Measurements from ENCODE around the gene MSMB. TPM values are rescaled to one million over a fixed set of nuclear protein-coding genes. Genes with fewer than 3 reads are reported as not detected.
A peak's percentile ranks its signal among the peaks of the same experiment; 100 is the strongest.
"Not testable (repeated sequence)": the region's sequence is repeated elsewhere in the genome, so short reads cannot be mapped to it uniquely, and the experiment has no call there.

MSMB gene
- total RNA-seq, 2 experiments from 2014 or later: not detected

DNA sequence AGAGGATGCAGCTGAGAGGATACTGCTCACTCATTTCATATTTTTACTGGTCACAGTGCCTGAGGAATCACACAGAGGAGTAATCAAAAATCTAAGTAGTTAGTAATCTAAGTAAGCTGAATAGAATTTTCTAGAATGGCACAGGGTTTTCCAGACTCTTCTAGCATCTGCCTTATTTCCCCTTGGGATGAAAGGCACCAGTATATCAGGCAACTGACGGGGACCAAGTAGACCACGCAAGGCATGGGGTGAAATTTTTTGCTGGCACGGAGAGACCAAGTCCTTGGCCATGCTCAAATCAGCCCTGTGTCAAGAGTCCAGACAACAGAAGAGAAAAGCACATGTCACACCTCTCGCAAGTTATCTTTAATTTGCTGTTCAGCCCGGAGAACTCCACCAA, 29.9 kb downstream of the MSMB start:
- Mint-ChIP-seq H3K36me3 (peaks cover 21% of the 10 kb centered on the region), H3K27ac (no peak overlapping the region), H3K4me3 (no peak overlapping the region), H3K4me1 (peaks cover 47% of the 10 kb centered on the region), H3K27me3 (no peaks in the 10 kb centered on the region), H3K9me3 (no peaks in the 10 kb centered on the region)
- DNase-seq: no peak

DNA sequence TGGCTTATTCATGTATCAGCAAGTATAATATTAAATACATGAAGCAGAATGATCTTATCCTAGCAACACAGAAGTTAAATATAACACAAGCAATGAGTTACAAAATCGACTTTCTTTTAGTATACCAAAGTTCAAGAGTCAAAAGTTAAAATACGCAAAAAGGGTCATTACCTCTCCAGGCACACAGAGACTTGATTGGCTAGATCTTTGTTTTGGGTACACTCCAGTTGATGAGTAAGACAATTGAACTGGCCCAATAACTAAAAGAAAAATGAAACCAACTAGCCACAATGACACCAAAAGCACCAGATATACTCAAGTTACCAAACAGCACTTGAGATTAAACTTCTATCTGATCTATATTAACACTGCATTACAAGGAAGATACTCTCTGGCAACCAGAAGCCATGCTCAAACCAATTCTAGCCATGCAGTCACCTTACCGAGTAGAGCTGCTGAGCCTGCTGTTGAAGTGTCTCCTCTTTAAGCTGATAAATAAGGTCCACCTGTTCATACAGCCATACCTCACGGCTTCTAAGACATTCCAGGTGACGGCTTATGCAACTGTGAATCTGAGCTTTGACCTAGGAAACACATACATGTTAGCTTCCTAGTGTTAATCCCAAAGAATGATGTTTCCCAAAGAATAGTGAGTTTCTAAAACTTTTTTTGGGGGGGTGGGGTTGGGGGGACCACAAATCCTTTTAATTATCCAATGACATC, 31.2 kb downstream of the MSMB start:
- H3K36me3 Mint-ChIP-seq: peaks cover 28% of the 10 kb centered on the region

DNA sequence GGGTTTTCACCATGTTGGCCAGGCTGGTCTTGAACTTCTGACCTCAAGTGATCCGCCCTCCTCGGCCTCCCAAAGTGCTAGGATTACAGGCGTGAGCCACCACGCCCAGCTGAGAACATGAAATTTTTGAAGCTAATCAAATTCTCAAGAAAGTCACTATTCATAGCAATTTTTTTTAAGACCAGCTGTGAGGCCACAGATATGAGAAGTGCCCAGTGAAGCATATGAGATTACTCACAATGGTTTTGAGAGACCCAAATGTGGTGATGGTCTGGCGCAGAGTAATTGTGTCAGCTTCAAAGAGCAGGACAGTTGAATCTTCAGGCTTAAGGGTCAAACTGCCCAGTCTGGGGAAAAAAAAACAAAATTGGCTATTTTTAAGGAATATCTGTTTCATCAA, 31.9 kb downstream of the MSMB start:
- peaks cover 29% of the 10 kb centered on the region for H3K4me1 Mint-ChIP-seq
- no peak overlapping the region for H3K4me3 Mint-ChIP-seq
- peak overlapping the region; percentile 52 for H3K27ac Mint-ChIP-seq
- peaks cover 28% of the 10 kb centered on the region for H3K36me3 Mint-ChIP-seq
- no peaks in the 10 kb centered on the region for H3K27me3 Mint-ChIP-seq
- H3K9me3 Mint-ChIP-seq: no peaks in the 10 kb centered on the region
- DNase-seq: no peak

More for the DNA sequence above, 31.2 kb downstream of the MSMB start:
- Mint-ChIP-seq H3K4me1 (peaks cover 35% of the 10 kb centered on the region), H3K9me3 (no peaks in the 10 kb centered on the region), H3K4me3 (no peak overlapping the region), H3K27ac (peak overlapping the region; percentile 52), H3K27me3 (no peaks in the 10 kb centered on the region)
- no peak for DNase-seq

DNA sequence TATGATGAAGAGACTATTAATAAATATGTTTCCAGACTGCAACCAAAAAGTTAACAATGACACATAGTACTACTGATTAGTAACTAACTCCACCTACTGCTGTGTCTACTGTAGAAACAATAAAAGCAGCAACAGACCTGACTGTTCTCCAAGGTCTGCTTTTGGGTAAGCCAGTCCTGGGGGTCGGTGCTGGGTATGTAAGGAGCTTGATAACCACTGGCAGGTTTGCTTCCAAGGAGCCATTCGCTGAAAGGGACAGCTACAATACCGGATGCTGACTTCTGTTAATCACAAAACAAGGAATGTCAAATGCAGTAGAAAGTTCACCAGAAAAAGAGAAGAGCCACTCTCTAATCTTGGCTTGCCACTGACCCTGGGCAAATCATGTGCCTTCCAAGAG, 33.3 kb downstream of the MSMB start:
- peaks cover 35% of the 10 kb centered on the region for H3K36me3 Mint-ChIP-seq
- no peaks in the 10 kb centered on the region for H3K9me3 Mint-ChIP-seq
- peaks cover 17% of the 10 kb centered on the region for H3K4me1 Mint-ChIP-seq
- no peak overlapping the region for H3K27ac Mint-ChIP-seq
- no peak overlapping the region for H3K4me3 Mint-ChIP-seq
- H3K27me3 Mint-ChIP-seq: no peaks in the 10 kb centered on the region
- DNase-seq: no peak

DNA sequence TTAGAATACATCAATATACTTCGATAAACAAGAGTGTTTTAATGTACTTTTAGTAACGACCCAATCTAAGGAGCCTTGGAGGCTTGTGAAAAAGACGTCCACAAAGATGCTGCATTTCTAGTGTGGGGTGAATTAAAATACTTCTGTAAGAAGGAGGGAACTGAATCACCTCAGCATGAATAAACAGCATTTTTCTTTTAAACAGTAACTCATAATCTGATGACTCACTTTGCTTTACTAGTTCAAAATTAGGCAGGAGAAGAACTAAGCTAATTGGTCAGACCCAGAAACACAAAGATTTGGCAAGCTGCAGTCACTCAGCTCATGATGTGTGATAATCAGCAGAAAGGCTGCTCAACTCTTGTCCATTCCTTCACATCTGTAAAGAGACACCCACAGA, 39.9 kb downstream of the MSMB start:
- Mint-ChIP-seq H3K4me3 (no peak overlapping the region), H3K27ac (no peak overlapping the region), H3K4me1 (no peaks in the 10 kb centered on the region), H3K36me3 (peaks cover 32% of the 10 kb centered on the region), H3K9me3 (no peaks in the 10 kb centered on the region), H3K27me3 (no peaks in the 10 kb centered on the region)
- no peak for DNase-seq

DNA sequence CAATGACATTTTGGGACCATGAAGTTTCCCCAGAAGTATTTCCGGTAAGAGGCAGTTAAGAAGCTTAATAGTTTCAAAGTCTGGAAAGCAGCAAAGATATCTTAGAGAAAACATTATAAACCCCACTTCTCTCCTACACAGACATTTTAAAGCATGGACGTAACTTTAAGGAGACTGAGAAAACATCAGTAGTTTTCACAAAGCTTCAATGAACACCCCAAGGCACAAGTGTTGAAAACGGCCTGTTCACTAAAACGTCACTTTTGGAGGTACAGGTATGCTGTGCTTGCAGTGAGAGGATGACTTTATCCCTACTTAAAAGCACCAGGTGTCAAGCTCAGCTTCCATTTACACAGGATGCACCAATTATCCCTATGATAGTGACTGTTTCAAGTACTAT, 40.7 kb downstream of the MSMB start:
- H3K9me3 Mint-ChIP-seq: no peaks in the 10 kb centered on the region
- DNase-seq: no peak
- no peaks in the 10 kb centered on the region for H3K4me1 Mint-ChIP-seq
- no peak overlapping the region for H3K27ac Mint-ChIP-seq
- H3K4me3 Mint-ChIP-seq: no peak overlapping the region
- H3K36me3 Mint-ChIP-seq: peaks cover 25% of the 10 kb centered on the region
- no peaks in the 10 kb centered on the region for H3K27me3 Mint-ChIP-seq

DNA sequence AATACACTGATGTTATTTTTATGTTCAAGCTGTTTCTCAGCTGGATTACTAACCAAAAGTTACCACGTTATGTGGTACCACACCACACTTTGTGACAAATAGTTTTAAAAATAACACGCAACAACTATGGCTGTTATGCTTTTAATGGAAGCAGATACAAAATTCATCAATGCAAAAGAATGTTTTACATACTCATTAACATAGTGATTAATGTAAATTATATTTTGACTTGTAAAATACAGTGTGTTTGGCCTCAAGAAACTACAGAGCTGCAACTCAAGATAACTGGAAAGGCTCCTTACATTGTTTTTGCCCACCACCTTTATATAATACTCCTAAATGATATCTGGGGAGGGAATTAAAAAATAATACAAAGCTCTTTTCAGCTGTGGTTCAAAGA, 41.1 kb downstream of the MSMB start:
- no peak overlapping the region for H3K27ac Mint-ChIP-seq
- no peak for DNase-seq
- no peaks in the 10 kb centered on the region for H3K9me3 Mint-ChIP-seq
- H3K4me1 Mint-ChIP-seq: no peaks in the 10 kb centered on the region
- H3K27me3 Mint-ChIP-seq: no peaks in the 10 kb centered on the region
- H3K36me3 Mint-ChIP-seq: peaks cover 26% of the 10 kb centered on the region
- no peak overlapping the region for H3K4me3 Mint-ChIP-seq

DNA sequence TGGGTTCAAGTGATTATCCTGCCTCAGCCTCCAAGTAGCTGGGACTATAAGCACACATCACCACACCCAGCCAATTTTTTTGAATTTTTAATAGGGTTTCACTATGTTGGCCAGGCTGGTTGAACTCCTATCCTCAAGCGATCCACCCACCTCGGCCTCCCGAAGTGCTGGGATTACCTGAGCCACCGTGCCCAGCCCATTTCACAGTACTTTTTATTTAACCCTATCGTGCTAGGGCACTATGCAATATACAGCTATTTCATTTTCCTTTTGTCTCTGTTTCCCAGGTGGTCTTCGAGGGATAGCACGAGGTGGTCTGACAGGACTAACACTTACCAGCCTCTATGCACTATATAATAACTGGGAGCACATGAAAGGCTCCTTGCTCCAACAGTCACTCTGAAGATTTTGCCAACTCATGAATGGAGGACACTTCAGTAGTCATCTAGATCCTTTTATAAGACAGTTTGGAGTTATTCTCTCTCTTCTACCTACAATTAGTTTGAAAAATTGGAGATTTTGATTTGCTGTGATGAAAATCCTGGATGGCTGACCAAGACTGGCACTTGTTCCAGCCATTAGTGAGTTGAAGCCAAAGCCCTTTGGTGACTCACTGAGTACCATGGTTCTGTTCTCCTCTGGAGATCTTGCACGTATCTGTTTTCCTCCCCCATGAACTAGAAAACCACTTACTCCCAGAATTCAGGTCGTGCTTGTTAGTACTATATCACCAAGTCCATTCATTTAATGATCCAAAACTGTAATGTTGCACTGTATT, 43.0 kb downstream of the MSMB start:
- H3K36me3 Mint-ChIP-seq: peaks cover 35% of the 10 kb centered on the region
- H3K4me1 Mint-ChIP-seq: no peaks in the 10 kb centered on the region
- no peak overlapping the region for H3K4me3 Mint-ChIP-seq
- DNase-seq: no peak
- no peaks in the 10 kb centered on the region for H3K27me3 Mint-ChIP-seq
- peaks cover 2% of the 10 kb centered on the region for H3K9me3 Mint-ChIP-seq
- H3K27ac Mint-ChIP-seq: no peak overlapping the region

DNA sequence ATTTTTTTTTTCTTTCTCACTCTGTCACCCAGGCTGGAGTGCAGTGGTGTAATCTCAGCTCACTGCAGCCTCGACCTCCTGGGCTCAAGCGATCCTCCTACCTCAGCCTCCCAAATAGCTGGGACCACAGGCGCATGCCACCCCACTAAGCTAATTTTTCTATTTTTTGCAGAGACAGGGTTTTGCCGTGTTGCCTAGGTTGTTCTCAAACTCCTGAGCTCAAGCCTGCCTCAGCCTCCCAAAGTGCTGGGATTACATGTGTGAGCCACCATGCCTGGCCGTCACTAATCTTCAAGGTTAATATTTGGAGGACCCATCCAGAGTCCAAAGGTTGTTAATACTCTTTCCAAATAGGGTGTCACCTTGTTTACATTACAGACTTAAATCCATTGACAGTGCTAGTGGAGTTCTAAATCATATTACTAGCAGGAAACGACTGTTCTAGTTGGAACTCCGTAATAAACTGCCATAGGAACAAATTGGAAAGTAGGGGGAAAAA, 43.8 kb downstream of the MSMB start:
- DNase-seq, H3K27me3 Mint-ChIP-seq, H3K4me1 Mint-ChIP-seq, H3K4me3 Mint-ChIP-seq, H3K9me3 Mint-ChIP-seq: not testable (repeated sequence)
- H3K27ac Mint-ChIP-seq: peak overlapping the region; percentile 46
- H3K36me3 Mint-ChIP-seq: peaks cover 37% of the 10 kb centered on the region

DNA sequence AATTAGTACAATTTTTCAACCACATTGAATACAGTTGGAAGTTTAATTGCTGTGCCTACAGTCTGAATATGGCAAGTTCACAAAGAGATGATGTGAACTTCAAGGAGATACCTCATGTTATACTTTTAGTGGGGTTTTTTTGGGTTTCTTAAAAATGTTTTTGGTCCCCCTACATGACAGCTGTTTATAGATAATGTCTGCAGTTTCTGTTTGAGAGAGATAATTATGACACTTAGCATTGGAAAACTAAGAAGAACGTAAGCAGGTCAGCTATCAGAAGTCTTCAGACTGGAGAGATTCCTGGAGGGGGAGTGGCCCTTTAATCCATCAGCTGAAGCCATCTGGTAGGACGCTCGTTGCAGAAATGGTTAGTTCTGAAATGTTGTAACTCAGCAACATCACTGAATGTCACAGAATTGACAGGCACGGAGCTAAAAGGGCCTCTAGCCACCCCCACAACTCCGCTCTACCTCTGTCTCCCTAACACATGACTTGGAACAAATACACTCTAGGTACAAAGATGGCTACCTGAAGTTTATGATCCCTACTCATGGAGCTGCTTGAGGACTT, 44.8 kb downstream of the MSMB start:
- Mint-ChIP-seq H3K27ac (no peak overlapping the region), H3K4me3 (no peak overlapping the region), H3K4me1 (no peaks in the 10 kb centered on the region), H3K9me3 (peaks cover 2% of the 10 kb centered on the region), H3K27me3 (no peaks in the 10 kb centered on the region), H3K36me3 (peaks cover 39% of the 10 kb centered on the region)
- DNase-seq: no peak

DNA sequence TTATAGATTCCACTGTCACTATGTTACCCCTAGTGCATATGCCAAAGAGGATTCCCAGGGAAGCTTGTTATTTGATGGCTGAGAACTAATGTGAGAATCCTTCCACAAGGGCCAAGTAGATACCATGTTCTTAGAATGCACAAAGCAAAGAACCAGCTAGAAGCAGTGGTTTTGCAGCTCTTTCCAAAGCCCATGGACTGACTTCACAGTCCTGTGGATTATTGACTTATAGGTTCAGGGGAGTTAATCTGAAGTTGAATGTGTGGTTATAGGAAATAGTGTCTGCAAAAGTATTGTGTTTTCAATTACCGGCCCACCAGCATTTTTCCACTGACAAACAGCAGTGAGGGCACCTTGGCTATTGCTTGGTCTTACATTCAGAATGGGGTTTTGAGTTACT, 45.5 kb downstream of the MSMB start:
- DNase-seq: no peak
- Mint-ChIP-seq H3K9me3 (peaks cover 2% of the 10 kb centered on the region), H3K36me3 (peaks cover 39% of the 10 kb centered on the region), H3K4me1 (no peaks in the 10 kb centered on the region), H3K4me3 (no peak overlapping the region), H3K27ac (no peak overlapping the region), H3K27me3 (no peaks in the 10 kb centered on the region)

DNA sequence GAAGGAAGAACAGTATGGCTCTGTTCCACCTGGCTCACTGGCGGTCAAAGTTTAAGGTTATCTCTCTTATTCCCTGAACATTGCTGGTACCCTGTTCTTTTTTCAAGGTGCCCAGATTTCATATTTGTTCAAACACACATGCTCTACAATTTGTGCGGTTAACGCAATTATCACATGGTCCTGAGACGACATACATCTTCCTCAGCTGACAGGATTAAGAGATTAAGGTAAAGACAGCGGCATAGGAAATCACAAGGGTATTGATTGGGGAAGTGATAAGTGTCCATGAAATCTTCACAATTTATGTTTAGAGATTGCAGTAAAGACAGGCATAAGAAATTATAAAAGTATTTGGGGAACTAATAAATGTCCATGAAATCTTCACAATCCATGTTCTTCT, 46.1 kb downstream of the MSMB start:
- H3K27me3 Mint-ChIP-seq, H3K27ac Mint-ChIP-seq, H3K4me1 Mint-ChIP-seq, H3K9me3 Mint-ChIP-seq, DNase-seq, H3K4me3 Mint-ChIP-seq: not testable (repeated sequence)
- H3K36me3 Mint-ChIP-seq: peaks cover 39% of the 10 kb centered on the region

DNA sequence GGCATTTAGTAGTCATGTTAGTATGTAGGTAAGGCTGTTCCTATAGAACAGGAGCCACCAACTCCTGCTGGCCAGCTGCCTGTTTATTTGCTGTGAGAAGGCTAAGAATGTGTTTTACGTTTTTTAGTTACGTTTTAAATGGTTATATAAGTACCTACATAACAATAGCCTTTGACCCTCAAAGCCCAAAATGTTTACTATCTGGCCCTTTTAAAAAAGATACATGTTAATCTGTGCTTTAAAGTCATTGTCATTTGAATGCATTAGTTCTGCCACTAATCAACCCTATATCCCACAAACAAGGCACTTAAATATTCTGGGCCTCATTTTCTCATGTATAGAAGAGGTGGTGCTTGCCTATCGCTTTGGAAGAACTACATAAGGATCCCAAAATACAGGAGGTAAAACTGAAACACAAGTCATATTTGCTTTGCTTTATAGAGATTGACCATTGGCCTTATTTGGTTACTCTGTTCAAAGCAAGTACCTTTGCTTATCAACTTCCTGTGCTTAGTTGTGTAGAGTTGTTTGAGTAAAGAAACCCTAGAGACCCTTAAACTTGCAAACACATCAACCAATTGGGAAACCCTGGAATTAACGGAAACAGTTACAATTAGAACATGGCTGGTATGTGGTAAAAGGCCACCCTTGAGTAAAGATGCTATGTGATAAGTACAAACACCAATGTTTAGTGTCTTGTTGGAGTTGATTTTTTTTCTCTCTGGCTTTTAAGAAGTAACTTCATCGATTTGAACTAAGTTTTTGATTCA, 47.9 kb downstream of the MSMB start:
- H3K4me3 Mint-ChIP-seq: no peak overlapping the region
- H3K9me3 Mint-ChIP-seq: peaks cover 2% of the 10 kb centered on the region
- DNase-seq: no peak
- no peaks in the 10 kb centered on the region for H3K4me1 Mint-ChIP-seq
- peaks cover 39% of the 10 kb centered on the region for H3K36me3 Mint-ChIP-seq
- no peak overlapping the region for H3K27ac Mint-ChIP-seq
- H3K27me3 Mint-ChIP-seq: no peaks in the 10 kb centered on the region

DNA sequence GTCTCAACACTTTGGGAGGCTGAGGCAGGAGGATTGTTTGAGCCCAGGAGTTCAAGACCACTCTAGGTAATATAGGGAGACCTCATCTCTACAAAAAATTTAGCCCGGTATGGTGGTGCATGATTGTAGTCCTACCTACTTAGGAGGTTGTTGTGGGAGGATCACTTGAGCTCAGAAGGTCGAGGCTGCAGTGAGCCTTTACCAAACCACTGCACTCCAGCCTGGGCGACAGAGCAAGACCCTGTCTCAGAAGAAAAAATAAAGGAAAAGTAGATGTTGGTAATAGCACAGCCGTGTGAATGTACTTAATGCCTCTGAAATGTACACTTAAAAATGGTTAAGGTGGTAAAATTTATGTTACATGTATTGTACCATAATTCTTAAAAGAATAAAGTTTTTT, 48.5 kb downstream of the MSMB start:
- Mint-ChIP-seq H3K9me3 (peaks cover 2% of the 10 kb centered on the region), H3K27ac (no peak overlapping the region), H3K4me1 (no peaks in the 10 kb centered on the region), H3K36me3 (peaks cover 42% of the 10 kb centered on the region), H3K27me3 (no peaks in the 10 kb centered on the region), H3K4me3 (no peak overlapping the region)
- DNase-seq: no peak

DNA sequence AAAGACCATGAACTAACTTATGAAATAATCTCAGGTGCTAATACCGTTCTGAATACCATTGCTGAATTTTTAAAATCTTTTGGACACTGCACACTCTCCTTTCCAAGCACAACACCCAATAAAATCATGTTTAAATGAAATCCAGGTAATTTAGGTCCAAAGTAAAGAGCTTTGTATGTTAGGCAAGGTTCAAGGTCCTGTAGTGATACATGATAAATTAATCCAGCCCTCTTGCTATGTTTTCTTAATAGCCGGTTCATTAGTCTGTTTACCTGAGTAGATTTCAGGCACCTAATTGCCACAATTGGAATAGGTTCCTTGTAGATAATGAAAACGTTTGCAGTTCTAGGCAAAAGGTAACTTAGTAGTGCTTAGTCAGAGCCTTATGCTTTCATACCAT, 60.5 kb downstream of the MSMB start:
- not testable (repeated sequence) for H3K4me1 Mint-ChIP-seq, DNase-seq, H3K27ac Mint-ChIP-seq, H3K9me3 Mint-ChIP-seq, H3K4me3 Mint-ChIP-seq, H3K27me3 Mint-ChIP-seq, H3K36me3 Mint-ChIP-seq
